Type B pancreatic cell (in vitro differentiated cells): Measurements from ENCODE around the gene CA11. TPM values are rescaled to one million over a fixed set of nuclear protein-coding genes. Genes with fewer than 3 reads are reported as not detected.

ENCODE experiments used
- DNase-seq: peaks from one replicate; pipeline ENCODE4 v3.0.0; 2021; ENCODE audit warnings: mixed read lengths; ENCODE audit not compliant: unreplicated experiment; ENCODE audit errors: extremely low spot score
- H3K27ac Mint-ChIP-seq: 2 replicates; pipeline ENCODE4 v1.8.0; 2021; ENCODE audit warnings: mild to moderate bottlenecking, mixed read lengths
- H3K27me3 Mint-ChIP-seq: 2 replicates; pipeline ENCODE4 v1.8.0; 2021; ENCODE audit warnings: mixed read lengths
- H3K36me3 Mint-ChIP-seq: 2 replicates; pipeline ENCODE4 v1.8.0; 2021; ENCODE audit warnings: mixed read lengths
- H3K4me1 Mint-ChIP-seq: one replicate; pipeline ENCODE4 v1.8.0; 2021; ENCODE audit warnings: mixed read lengths; ENCODE audit not compliant: unreplicated experiment
- H3K4me3 Mint-ChIP-seq: 2 replicates; pipeline ENCODE4 v1.8.0; 2021; ENCODE audit warnings: mild to moderate bottlenecking, mixed read lengths
- H3K9me3 Mint-ChIP-seq: 2 replicates; pipeline ENCODE4 v1.8.0; 2021; ENCODE audit warnings: mixed read lengths
- CTCF ChIP-seq: fragments of 200-600 bp; sonication (generic); conservative IDR thresholded peaks from 2 replicates; pipeline ENCODE4 v1.5.0; 2021; ENCODE audit warnings: antibody characterized with exemption, mild to moderate bottlenecking
- total RNA-seq: library from RNA; stranded (reverse); gene quantifications from 2 replicates; pipeline ENCODE4 v1.2.1, GENCODE V29; 2021; ENCODE audit warnings: low replicate concordance

CA11 gene
- total RNA-seq, 1 donor from 2014 or later, result 43.3 TPM

- DNase-seq, result no peak
- H3K9me3 Mint-ChIP-seq, result no peaks in the 10 kb centered on the region
- peaks cover 11% of the 10 kb centered on the region for H3K36me3 Mint-ChIP-seq
- H3K27ac Mint-ChIP-seq, result peak overlapping the region; percentile 96
- no peaks in the 10 kb centered on the region for H3K27me3 Mint-ChIP-seq
- peak overlapping the region; percentile 75 for H3K4me3 Mint-ChIP-seq
- no peak for TF ChIP-seq CTCF
- peaks cover 12% of the 10 kb centered on the region for H3K4me1 Mint-ChIP-seq
Observed at GRCh38 chr19:48639483-48640375, 6.3 kb downstream of the CA11 start.

GRCh38 chr19:48638831-48639381 lies 7.1 kb downstream of the CA11 start:
- Mint-ChIP-seq H3K4me1 (peaks cover 18% of the 10 kb centered on the region), H3K4me3 (peak overlapping the region; percentile 91), H3K27ac (peak overlapping the region; percentile 96), H3K36me3 (peaks cover 11% of the 10 kb centered on the region), H3K9me3 (no peaks in the 10 kb centered on the region), H3K27me3 (no peaks in the 10 kb centered on the region)
- no peak for DNase-seq
- TF ChIP-seq CTCF, result no peak

GRCh38 chr19:48637948-48638830 lies 7.8 kb downstream of the CA11 start:
- H3K4me3 Mint-ChIP-seq, result peak overlapping the region; percentile 91
- peak; percentile 86 for DNase-seq
- no peak for TF ChIP-seq CTCF
- H3K27ac Mint-ChIP-seq, result peak overlapping the region; percentile 96
- no peaks in the 10 kb centered on the region for H3K27me3 Mint-ChIP-seq
- H3K9me3 Mint-ChIP-seq, result no peaks in the 10 kb centered on the region
- H3K36me3 Mint-ChIP-seq, result peaks cover 11% of the 10 kb centered on the region
- H3K4me1 Mint-ChIP-seq, result peaks cover 18% of the 10 kb centered on the region

GRCh38 chr19:48637449-48637947 lies 8.5 kb downstream of the CA11 start:
- Mint-ChIP-seq H3K9me3 (no peaks in the 10 kb centered on the region), H3K36me3 (peaks cover 13% of the 10 kb centered on the region), H3K4me1 (peaks cover 18% of the 10 kb centered on the region), H3K4me3 (peak overlapping the region; percentile 91), H3K27me3 (no peaks in the 10 kb centered on the region), H3K27ac (peak overlapping the region; percentile 96)
- DNase-seq, result peak; percentile 99
- no peak for TF ChIP-seq CTCF

GRCh38 chr19:48636859-48637448 lies 9.0 kb downstream of the CA11 start, which contains the start of gene DBP:
Gene DBP, minus strand, starts transcription at chr19:48637379. Its CDS starts 385 bp downstream, at chr19:48636994.
- peaks cover 19% of the 10 kb centered on the region for H3K4me1 Mint-ChIP-seq
- DNase-seq, result no peak
- H3K36me3 Mint-ChIP-seq, result peaks cover 15% of the 10 kb centered on the region
- peak within 1 kb of the TSS; percentile 91 for H3K4me3 Mint-ChIP-seq
- H3K9me3 Mint-ChIP-seq, result no peaks in the 10 kb centered on the region
- peak within 1 kb of the TSS; percentile 96 for H3K27ac Mint-ChIP-seq
- H3K27me3 Mint-ChIP-seq, result no peaks in the 10 kb centered on the region
- TF ChIP-seq CTCF, result no peak
